Lung (tissue), 12 donors: ENCODE data around the gene KCNJ15. TPM values are rescaled to one million over a fixed set of nuclear protein-coding genes. Genes with fewer than 3 reads are reported as not detected.

ENCODE experiments used
- ATAC-seq: fragments of 200-7000 bp; cut with Tn5 transposase; one replicate; pipeline ENCODE4 v1.9.1; 2020; ENCODE audit warnings: moderate number of reproducible peaks; ENCODE audit not compliant: insufficient read depth, low FRiP score
- DNase-seq, 3 donors: peaks; one replicate each; pipeline ENCODE4 v3.0.0-alpha.2; 2013 to 2017
- H3K27ac ChIP-seq, 2 donors: one replicate each; pipeline ENCODE4 v1.5.1; 2013; ENCODE audit warnings: mild to moderate bottlenecking in 2 of 2, moderate library complexity in 2 of 2, control low read depth in 1 of 2, inconsistent platforms in 1 of 2, low read depth in 1 of 2, low read length in 1 of 2
- H3K27me3 ChIP-seq, 3 donors: one replicate each; pipeline ENCODE4 v1.5.1; 2013; ENCODE audit warnings: low read length in 2 of 3; ENCODE audit not compliant: control insufficient read depth in 3 of 3, insufficient read depth in 3 of 3
- H3K36me3 ChIP-seq, 4 donors: one replicate each; pipeline ENCODE4 v1.5.1; 2013; ENCODE audit warnings: low read length in 4 of 4, mild to moderate bottlenecking in 1 of 4, moderate library complexity in 1 of 4; ENCODE audit not compliant: control insufficient read depth in 4 of 4, insufficient read depth in 4 of 4
- H3K4me1 ChIP-seq, 5 donors: one replicate each; pipeline ENCODE4 v1.5.1; 2013; ENCODE audit warnings: low read length in 5 of 5, mild to moderate bottlenecking in 2 of 5, moderate library complexity in 1 of 5; ENCODE audit not compliant: control insufficient read depth in 5 of 5, insufficient read depth in 5 of 5
- H3K4me3 ChIP-seq: one replicate; pipeline ENCODE4 v1.5.1; 2013; ENCODE audit warnings: mild to moderate bottlenecking, control low read depth, moderate library complexity
- H3K9ac ChIP-seq, 2 donors: one replicate each; pipeline ENCODE4 v1.5.1; 2013; ENCODE audit warnings: low read length in 2 of 2, control low read depth in 1 of 2; ENCODE audit not compliant: insufficient read depth in 1 of 2
- H3K9me3 ChIP-seq, 4 donors: one replicate each; pipeline ENCODE4 v1.5.1; 2013; ENCODE audit warnings: low read length in 3 of 4, mild to moderate bottlenecking in 1 of 4, moderate library complexity in 1 of 4; ENCODE audit not compliant: control insufficient read depth in 4 of 4, insufficient read depth in 3 of 4
- WGBS, 2 donors: extraction: QIAGEN DNeasy Blood & Tissue Kit; methylation state at CpG; one replicate each; pipeline ENCODE4 v1.1.7; 2013; 5-methylcytosine and 5-hydroxymethylcytosine counted together
- polyA plus RNA-seq, 2 donors: library from polyadenylated mRNA; stranded (reverse); fragments of 200-250 nt; gene quantifications; one replicate each; pipeline ENCODE4 v1.2.1, GENCODE V29; 2013
- total RNA-seq, 2 donors: library from RNA; depleted of rRNA in 1 of 2; stranded (reverse); fragments of >200 nt in 1 of 2; gene quantifications; one replicate each; pipeline ENCODE4 v1.2.1, GENCODE V29; 2014 to 2021
- TF ChIP-seq, protein P1 (sequence below): IDR thresholded peaks from 2 replicates; pipeline ENCODE4 v1.5.1; 2012; ENCODE audit warnings: mild to moderate bottlenecking; ENCODE audit errors: control extremely low read depth, extremely low read depth
- donor health status: control.
- donor health status: control.
- donor health status: Bipolar disorder and iron deficiency.
- donor health status: healthy.
- donor health status: DM: yes; HTN: yes; CAD: no.

Gene KCNJ15
- total and polyA plus RNA-seq, 4 donors: 28.2 to 79.1 (median 61.5) TPM

DNA sequence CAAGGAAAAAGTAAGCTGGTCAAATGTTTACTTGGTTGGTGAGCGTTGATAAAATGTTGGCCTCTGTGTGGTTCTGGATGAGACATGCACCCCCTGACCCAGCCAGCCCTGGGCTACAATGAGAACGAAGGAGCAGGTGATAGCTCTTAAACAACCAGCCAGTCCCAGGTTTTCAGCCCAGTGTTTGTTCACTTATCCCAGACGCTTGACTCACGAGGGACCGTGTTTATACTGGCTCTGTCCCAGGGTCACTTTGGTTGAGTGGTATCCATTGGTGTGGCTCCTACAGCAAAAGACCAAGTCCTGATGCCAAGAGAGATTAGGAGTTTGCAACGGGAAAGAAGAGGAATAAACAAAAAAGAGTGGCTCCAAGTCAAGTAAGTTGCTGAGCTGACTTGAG, 86.9 kb downstream of the KCNJ15 start:
- 40 to 58% methylated on average over 6 of the region's 6 CpGs for WGBS, 2 donors
- H3K9ac ChIP-seq: no peak overlapping the region
- no peak overlapping the region for H3K27ac ChIP-seq
- H3K4me1 ChIP-seq: peaks cover 0 to 16% (median 7%) of the 10 kb centered on the region in 5 donors
- H3K27me3 ChIP-seq: no peaks in the 10 kb centered on the region
- peak; percentile 83 for ATAC-seq
- DNase-seq: peak; percentile 54 to 83 (median 55)
- no peak overlapping the region for H3K4me3 ChIP-seq
- no peaks in the 10 kb centered on the region for H3K36me3 ChIP-seq
- TF ChIP-seq, protein P1, sequence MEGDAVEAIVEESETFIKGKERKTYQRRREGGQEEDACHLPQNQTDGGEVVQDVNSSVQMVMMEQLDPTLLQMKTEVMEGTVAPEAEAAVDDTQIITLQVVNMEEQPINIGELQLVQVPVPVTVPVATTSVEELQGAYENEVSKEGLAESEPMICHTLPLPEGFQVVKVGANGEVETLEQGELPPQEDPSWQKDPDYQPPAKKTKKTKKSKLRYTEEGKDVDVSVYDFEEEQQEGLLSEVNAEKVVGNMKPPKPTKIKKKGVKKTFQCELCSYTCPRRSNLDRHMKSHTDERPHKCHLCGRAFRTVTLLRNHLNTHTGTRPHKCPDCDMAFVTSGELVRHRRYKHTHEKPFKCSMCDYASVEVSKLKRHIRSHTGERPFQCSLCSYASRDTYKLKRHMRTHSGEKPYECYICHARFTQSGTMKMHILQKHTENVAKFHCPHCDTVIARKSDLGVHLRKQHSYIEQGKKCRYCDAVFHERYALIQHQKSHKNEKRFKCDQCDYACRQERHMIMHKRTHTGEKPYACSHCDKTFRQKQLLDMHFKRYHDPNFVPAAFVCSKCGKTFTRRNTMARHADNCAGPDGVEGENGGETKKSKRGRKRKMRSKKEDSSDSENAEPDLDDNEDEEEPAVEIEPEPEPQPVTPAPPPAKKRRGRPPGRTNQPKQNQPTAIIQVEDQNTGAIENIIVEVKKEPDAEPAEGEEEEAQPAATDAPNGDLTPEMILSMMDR: no peak
- H3K9me3 ChIP-seq: no peaks in the 10 kb centered on the region

DNA sequence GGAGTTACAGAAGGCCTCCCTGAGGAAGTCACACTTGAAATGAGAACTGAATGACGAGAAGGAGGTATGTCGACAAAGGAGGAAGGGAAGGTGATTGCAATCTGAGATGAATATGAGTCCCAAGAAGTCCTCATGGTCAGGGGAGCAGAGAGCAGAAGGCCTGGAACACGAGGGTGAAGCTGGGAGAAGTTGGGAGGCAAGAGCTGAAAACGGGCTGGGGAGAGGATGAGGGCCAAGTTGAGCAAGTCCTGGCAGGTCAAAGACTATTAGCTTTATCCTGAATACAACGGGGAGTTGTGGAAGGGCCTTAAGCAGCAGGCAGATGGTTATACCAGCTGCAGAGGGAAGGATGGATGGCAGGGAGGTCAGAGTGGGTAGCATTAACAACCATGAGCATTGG, 89.5 kb downstream of the KCNJ15 start:
- Histone ChIP-seq H3K4me1 (peaks cover 0 to 27% (median 14%) of the 10 kb centered on the region in 5 donors), H3K27ac (no peak overlapping the region), H3K4me3 (no peak overlapping the region), H3K9me3 (no peaks in the 10 kb centered on the region), H3K9ac (no peak overlapping the region), H3K27me3 (no peaks in the 10 kb centered on the region), H3K36me3 (no peaks in the 10 kb centered on the region)
- DNase-seq (no peak), ATAC-seq (no peak)
- TF ChIP-seq, protein P1: no peak
- 71 to 72% methylated on average over 5 of the region's 5 CpGs for whole genome bisulfite sequencing, 2 donors

DNA sequence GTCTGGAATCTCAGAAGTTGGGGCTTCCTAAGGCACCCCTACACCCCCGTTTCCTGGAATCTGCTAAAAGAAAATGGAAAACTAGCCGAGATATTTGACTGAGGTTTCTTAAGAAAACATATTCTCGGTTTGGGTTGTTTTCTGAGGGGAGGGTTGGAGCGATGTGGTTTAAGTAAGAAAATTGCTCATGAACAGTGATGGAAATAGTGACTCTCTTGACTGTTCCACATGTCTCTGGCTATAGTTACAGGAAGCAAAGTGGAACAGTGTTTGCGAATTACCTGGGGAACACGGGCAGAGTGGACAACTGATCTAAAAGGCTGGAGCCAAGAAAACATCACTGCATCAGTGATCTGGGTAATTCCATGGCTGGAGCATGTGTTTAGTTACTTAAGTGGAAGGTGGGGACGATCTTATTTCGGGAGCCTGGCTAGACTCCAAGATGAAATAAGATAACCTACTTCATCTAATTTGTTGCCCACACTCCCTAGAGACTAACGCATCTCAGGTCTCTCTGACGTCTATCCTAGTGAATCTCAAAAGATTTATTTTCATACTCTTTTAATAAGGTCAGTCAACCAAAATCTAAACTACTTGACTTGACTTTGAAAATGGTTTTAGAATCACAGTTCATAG, 92.4 kb downstream of the KCNJ15 start:
- Histone ChIP-seq H3K9me3 (no peaks in the 10 kb centered on the region), H3K27me3 (no peaks in the 10 kb centered on the region), H3K36me3 (no peaks in the 10 kb centered on the region), H3K4me1 (peaks cover 0 to 24% (median 11%) of the 10 kb centered on the region in 5 donors), H3K4me3 (no peak overlapping the region), H3K9ac (no peak overlapping the region), H3K27ac (no peak overlapping the region)
- 56 to 81% methylated on average over 10 of the region's 10 CpGs for WGBS, 2 donors
- TF ChIP-seq, protein P1: no peak
- ATAC-seq: no peak
- no peak for DNase-seq

DNA sequence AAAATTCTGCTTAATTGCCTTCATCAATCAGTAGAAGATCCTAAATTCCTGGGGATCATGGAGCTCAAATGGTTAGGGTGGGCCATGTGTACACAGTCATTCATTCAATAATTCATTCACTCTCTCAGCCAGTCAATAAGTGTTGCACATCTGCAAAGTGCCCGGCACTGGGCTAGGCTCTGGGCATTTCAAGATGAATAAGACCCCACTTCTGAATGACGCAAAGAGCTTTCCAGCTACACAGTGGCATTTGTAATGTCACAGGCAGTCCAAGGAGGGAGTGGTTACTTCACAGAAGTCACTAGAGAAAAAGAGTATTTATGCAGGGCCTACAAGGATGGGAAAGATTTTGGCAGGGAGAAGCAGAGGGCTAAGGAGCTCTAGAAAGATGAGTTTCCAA, 93.2 kb downstream of the KCNJ15 start:
- H3K27me3 ChIP-seq: no peaks in the 10 kb centered on the region
- no peak for DNase-seq
- 76 to 94% methylated on average over 2 of the region's 2 CpGs for WGBS, 2 donors
- no peak overlapping the region for H3K27ac ChIP-seq
- no peak for ATAC-seq
- H3K4me3 ChIP-seq: no peak overlapping the region
- peaks cover 0 to 24% (median 8%) of the 10 kb centered on the region in 5 donors for H3K4me1 ChIP-seq
- H3K36me3 ChIP-seq: no peaks in the 10 kb centered on the region
- no peaks in the 10 kb centered on the region for H3K9me3 ChIP-seq
- H3K9ac ChIP-seq: no peak overlapping the region
- TF ChIP-seq, protein P1: no peak
